HepG2 (cell line): ENCODE data around the gene ZNF575. TPM values are rescaled to one million over a fixed set of nuclear protein-coding genes. Genes with fewer than 3 reads are reported as not detected.

ENCODE experiments used
- CHCHD3 ChIP-seq: sonication (generic); formaldehyde crosslinking; IDR thresholded peaks from 2 replicates; pipeline ENCODE4 v1.8.0; 2022; ENCODE audit warnings: mild to moderate bottlenecking, missing genetic modification reagents, moderate library complexity
- EED ChIP-seq: sonication (generic); formaldehyde crosslinking; IDR thresholded peaks from 2 replicates; pipeline ENCODE4 v1.5.0; 2020; ENCODE audit warnings: mild to moderate bottlenecking, missing genetic modification reagents
- ELF1 ChIP-seq: sonication (generic); formaldehyde crosslinking; IDR thresholded peaks from 2 replicates; pipeline ENCODE4 v1.4.0; 2020; ENCODE audit warnings: missing genetic modification reagents
- HNRNPL ChIP-seq: fragments of 200-400 bp; formaldehyde crosslinking; IDR thresholded peaks from 2 replicates; pipeline ENCODE4 v1.6.1; 2017; ENCODE audit warnings: mild to moderate bottlenecking, low read depth, low read length
- KLF15 ChIP-seq: sonication (generic); formaldehyde crosslinking; IDR thresholded peaks from 2 replicates; pipeline ENCODE4 v1.8.1; 2023; ENCODE audit warnings: borderline replicate concordance, mild to moderate bottlenecking, inconsistent platforms, missing genetic modification reagents, mixed read lengths
- MYC ChIP-seq: sonication (generic); formaldehyde crosslinking; IDR thresholded peaks from 2 replicates; pipeline ENCODE4 v1.9.0; 2021; ENCODE audit warnings: missing genetic modification reagents, borderline replicate concordance
- PLRG1 ChIP-seq: fragments of 450-650 bp; conservative IDR thresholded peaks from 2 replicates; pipeline ENCODE4 v1.6.1; 2016
- SAFB2 ChIP-seq: sonication (generic); formaldehyde crosslinking; IDR thresholded peaks from 2 replicates; pipeline ENCODE4 v1.5.1; 2020; ENCODE audit warnings: missing genetic modification reagents, low read depth, mild to moderate bottlenecking, borderline replicate concordance
- SRSF4 ChIP-seq: fragments of 200-400 bp; formaldehyde crosslinking; IDR thresholded peaks from one replicate; pipeline ENCODE4 v1.6.1; 2018; ENCODE audit warnings: mild to moderate bottlenecking, low read depth, low read length, moderate library complexity; ENCODE audit not compliant: poor library complexity, severe bottlenecking
- U2AF2 ChIP-seq: fragments of 200-400 bp; formaldehyde crosslinking; IDR thresholded peaks from 2 replicates; pipeline ENCODE4 v1.6.1; 2017; ENCODE audit warnings: low read depth, mild to moderate bottlenecking, low read length
- YY1 ChIP-seq: IDR thresholded peaks from 2 replicates; pipeline ENCODE4 v1.6.1; 2011; ENCODE audit warnings: low read length, low read depth, moderate library complexity, mild to moderate bottlenecking; ENCODE audit not compliant: insufficient read depth, insufficient replicate concordance
- ZBTB38 ChIP-seq: sonication (generic); formaldehyde crosslinking; IDR thresholded peaks from 2 replicates; pipeline ENCODE4 v1.5.1; 2020; ENCODE audit warnings: mild to moderate bottlenecking, missing genetic modification reagents
- ZKSCAN5 ChIP-seq: sonication (generic); formaldehyde crosslinking; IDR thresholded peaks from 2 replicates; pipeline ENCODE4 v1.5.1; 2020; ENCODE audit warnings: mild to moderate bottlenecking, missing genetic modification reagents
- ZNF451 ChIP-seq: sonication (generic); formaldehyde crosslinking; IDR thresholded peaks from 2 replicates; pipeline ENCODE4 v1.5.0; 2020; ENCODE audit warnings: mild to moderate bottlenecking, missing genetic modification reagents
- ZNF839 ChIP-seq: sonication (generic); formaldehyde crosslinking; IDR thresholded peaks from 2 replicates; pipeline ENCODE4 v1.4.0; 2020; ENCODE audit warnings: missing genetic modification reagents, mild to moderate bottlenecking, borderline replicate concordance
- polyA plus RNA-seq, 8 experiments: library from polyadenylated mRNA; depleted of rRNA in 3 of 8; stranded (reverse) in 7 of 8; unstranded in 1 of 8; fragments of >200 nt; fragmentation: Illumina TruSeq in 4 of 8; extraction: Trizol in 4 of 8; gene quantifications; 2 replicates each; pipeline versions ENCODE4 v1.2.1 to v1.2.3, GENCODE V29; 2011 to 2016; ENCODE audit warnings: low read depth in 4 of 8, missing spikeins in 1 of 8, mixed read lengths in 1 of 8; ENCODE audit not compliant: insufficient read depth in 1 of 8
- total RNA-seq, 5 experiments: library from RNA; depleted of rRNA; stranded (reverse); fragments of >200 nt; fragmentation: Illumina TruSeq; extraction: Trizol; gene quantifications; 2 replicates each; pipeline ENCODE4 v1.2.3, GENCODE V29; 2016; ENCODE audit warnings: low read depth in 1 of 5
- TF ChIP-seq, protein P1 (sequence below): IDR thresholded peaks from 2 replicates; pipeline ENCODE4 v1.6.1; 2016; ENCODE audit warnings: missing biosample characterization, missing genetic modification reagents, low read depth
- TF ChIP-seq, protein P2 (sequence below): sonication (generic); formaldehyde crosslinking; IDR thresholded peaks from 2 replicates; pipeline ENCODE4 v1.5.1; 2020; ENCODE audit warnings: mild to moderate bottlenecking, missing genetic modification reagents, moderate library complexity
- TF ChIP-seq, protein P3 (sequence below): IDR thresholded peaks from 2 replicates; pipeline ENCODE4 v1.6.1; 2016; ENCODE audit warnings: low read depth, control low read depth
- TF ChIP-seq, protein P4 (sequence below): sonication (generic); formaldehyde crosslinking; IDR thresholded peaks from 2 replicates; pipeline ENCODE4 v1.4.0; 2020; ENCODE audit warnings: missing genetic modification reagents, borderline replicate concordance

The ZNF575 gene
- total and polyA plus RNA-seq, 2 of the 13 experiments (the other 11 are each of a cell fraction or from before 2014, with no cell fraction given): 0.17 to 0.27 TPM

DNA sequence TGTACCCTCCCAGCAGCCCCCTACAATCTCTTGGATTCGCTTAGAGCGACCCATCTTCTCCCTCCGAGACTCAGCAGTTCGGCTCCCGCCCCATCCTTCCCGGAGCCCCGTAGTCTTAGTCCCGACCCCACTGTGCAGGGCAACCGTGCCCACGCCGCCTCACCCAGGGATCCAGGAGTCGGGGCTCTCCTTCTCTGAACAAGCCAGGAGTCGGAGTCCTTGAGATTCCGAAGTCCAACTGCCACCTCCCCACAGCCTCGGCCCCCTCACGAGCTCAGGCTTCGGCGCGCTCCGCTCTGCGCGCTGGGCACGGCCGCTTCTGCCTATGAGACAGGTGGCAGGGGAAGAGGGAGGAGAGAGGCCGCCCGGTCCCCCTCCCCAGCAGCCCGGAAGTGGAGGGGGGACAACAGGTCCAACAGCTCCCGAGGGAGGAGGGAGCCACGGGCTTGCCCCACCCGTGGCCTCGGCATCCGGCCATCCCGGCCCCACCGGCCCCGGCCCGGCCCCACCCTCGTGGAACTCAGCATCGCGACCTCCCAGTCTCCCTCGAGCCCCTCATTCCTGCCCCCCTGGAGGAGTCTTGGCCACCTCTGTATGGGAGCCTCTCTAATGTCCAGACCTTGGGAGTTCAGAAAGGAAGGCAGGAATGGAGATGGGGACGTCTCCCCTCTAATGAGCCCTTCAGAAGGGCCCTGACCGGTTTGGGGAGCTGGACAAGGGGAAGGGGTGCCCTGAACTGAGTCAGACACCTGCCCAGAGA is 28.4 kb upstream of the ZNF575 start, which contains the start of gene PHLDB3 (continued):
- TF ChIP-seq, protein P1, sequence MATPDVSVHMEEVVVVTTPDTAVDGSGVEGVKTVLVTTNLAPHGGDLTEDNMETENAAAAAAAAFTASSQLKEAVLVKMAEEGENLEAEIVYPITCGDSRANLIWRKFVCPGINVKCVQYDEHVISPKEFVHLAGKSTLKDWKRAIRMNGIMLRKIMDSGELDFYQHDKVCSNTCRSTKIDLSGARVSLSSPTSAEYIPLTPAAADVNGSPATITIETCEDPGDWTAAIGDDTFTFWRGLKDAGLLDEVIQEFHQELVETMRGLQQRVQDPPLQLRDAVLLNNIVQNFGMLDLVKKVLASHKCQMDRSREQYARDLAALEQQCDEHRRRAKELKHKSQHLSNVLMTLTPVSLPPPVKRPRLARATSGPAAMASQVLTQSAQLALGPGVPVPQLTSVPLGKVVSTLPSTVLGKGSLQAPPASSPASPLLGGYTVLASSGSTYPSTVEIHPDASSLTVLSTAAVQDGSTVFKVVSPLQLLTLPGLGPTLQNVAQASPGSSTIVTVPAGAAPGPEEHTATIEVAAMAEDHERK (CRISPR knock-in tag): no peak
- TF ChIP-seq ZKSCAN5 (CRISPR knock-in tag) (no peak), HNRNPL (peak; percentile 74; the same call in 1 of the 2 replicates), ZNF839 (CRISPR knock-in tag) (no peak), CHCHD3 (peak; percentile 67; the same call in 1 of the 2 replicates), MYC (CRISPR knock-in tag) (peak; percentile 57), ZBTB38 (CRISPR knock-in tag) (peak; percentile 49; the same call in 1 of the 2 replicates), YY1 (no peak), PLRG1 (no peak), ZNF451 (CRISPR knock-in tag) (peak; percentile 3; the same call in 1 of the 2 replicates), SAFB2 (CRISPR knock-in tag) (peak; percentile 49), KLF15 (CRISPR knock-in tag) (0 out of 2 replicates have a peak, but pooled peaks have one; percentile 13), U2AF2 (no peak), SRSF4 (no peak), EED (CRISPR knock-in tag) (0 out of 2 replicates have a peak, but pooled peaks have one; percentile 43), ELF1 (CRISPR knock-in tag) (peak; percentile 79)
- TF ChIP-seq, protein P2, sequence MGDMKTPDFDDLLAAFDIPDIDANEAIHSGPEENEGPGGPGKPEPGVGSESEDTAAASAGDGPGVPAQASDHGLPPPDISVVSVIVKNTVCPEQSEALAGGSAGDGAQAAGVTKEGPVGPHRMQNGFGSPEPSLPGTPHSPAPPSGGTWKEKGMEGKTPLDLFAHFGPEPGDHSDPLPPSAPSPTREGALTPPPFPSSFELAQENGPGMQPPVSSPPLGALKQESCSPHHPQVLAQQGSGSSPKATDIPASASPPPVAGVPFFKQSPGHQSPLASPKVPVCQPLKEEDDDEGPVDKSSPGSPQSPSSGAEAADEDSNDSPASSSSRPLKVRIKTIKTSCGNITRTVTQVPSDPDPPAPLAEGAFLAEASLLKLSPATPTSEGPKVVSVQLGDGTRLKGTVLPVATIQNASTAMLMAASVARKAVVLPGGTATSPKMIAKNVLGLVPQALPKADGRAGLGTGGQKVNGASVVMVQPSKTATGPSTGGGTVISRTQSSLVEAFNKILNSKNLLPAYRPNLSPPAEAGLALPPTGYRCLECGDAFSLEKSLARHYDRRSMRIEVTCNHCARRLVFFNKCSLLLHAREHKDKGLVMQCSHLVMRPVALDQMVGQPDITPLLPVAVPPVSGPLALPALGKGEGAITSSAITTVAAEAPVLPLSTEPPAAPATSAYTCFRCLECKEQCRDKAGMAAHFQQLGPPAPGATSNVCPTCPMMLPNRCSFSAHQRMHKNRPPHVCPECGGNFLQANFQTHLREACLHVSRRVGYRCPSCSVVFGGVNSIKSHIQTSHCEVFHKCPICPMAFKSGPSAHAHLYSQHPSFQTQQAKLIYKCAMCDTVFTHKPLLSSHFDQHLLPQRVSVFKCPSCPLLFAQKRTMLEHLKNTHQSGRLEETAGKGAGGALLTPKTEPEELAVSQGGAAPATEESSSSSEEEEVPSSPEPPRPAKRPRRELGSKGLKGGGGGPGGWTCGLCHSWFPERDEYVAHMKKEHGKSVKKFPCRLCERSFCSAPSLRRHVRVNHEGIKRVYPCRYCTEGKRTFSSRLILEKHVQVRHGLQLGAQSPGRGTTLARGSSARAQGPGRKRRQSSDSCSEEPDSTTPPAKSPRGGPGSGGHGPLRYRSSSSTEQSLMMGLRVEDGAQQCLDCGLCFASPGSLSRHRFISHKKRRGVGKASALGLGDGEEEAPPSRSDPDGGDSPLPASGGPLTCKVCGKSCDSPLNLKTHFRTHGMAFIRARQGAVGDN (CRISPR knock-in tag): peak; percentile 73
- TF ChIP-seq, protein P3, sequence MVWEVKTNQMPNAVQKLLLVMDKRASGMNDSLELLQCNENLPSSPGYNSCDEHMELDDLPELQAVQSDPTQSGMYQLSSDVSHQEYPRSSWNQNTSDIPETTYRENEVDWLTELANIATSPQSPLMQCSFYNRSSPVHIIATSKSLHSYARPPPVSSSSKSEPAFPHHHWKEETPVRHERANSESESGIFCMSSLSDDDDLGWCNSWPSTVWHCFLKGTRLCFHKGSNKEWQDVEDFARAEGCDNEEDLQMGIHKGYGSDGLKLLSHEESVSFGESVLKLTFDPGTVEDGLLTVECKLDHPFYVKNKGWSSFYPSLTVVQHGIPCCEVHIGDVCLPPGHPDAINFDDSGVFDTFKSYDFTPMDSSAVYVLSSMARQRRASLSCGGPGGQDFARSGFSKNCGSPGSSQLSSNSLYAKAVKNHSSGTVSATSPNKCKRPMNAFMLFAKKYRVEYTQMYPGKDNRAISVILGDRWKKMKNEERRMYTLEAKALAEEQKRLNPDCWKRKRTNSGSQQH: peak; percentile 43; the same call in 1 of the 2 replicates
- TF ChIP-seq, protein P4, sequence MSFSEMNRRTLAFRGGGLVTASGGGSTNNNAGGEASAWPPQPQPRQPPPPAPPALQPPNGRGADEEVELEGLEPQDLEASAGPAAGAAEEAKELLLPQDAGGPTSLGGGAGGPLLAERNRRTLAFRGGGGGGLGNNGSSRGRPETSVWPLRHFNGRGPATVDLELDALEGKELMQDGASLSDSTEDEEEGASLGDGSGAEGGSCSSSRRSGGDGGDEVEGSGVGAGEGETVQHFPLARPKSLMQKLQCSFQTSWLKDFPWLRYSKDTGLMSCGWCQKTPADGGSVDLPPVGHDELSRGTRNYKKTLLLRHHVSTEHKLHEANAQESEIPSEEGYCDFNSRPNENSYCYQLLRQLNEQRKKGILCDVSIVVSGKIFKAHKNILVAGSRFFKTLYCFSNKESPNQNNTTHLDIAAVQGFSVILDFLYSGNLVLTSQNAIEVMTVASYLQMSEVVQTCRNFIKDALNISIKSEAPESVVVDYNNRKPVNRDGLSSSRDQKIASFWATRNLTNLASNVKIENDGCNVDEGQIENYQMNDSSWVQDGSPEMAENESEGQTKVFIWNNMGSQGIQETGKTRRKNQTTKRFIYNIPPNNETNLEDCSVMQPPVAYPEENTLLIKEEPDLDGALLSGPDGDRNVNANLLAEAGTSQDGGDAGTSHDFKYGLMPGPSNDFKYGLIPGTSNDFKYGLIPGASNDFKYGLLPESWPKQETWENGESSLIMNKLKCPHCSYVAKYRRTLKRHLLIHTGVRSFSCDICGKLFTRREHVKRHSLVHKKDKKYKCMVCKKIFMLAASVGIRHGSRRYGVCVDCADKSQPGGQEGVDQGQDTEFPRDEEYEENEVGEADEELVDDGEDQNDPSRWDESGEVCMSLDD (CRISPR knock-in tag): 0 out of 2 replicates have a peak, but pooled peaks have one; percentile 8
